CD4-positive, alpha-beta T cell treated with Interleukin-1 beta for 1 hour (primary cell): ENCODE measurements around the gene MFN2.

ENCODE experiments used
- DNase-seq, 2 donors: peaks; one replicate each; pipeline ENCODE4 v3.0.0-alpha.2; 2020 to 2022

MFN2 gene

GRCh38 chr1:11960715-11961114, 19.5 kb upstream of the MFN2 start:
- peak in 1 of 2 donors; percentile 62 for DNase-seq

DNA sequence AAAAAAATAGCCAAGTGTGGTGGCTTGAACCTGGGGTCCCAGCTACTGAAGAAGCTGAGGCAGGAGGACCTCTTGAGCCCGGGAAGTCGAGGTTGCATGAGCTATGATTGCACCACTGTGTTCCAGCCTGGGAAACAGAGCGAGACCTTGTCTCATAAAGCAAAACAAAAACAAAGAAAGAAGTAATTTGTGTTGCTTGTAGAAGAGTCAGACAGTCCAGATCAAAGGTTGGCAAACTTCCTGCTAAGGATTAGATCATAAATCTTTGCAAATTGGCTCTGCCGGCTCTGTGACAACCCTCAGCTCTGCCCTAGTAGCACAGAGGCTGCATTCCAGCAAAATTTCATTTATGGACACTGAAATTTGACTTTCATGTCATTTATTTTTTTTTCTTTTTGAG, 19.0 kb upstream of the MFN2 start:
- DNase-seq = no peak

GRCh38 chr1:11963622-11964021, 16.6 kb upstream of the MFN2 start:
- DNase-seq = no peak

DNA sequence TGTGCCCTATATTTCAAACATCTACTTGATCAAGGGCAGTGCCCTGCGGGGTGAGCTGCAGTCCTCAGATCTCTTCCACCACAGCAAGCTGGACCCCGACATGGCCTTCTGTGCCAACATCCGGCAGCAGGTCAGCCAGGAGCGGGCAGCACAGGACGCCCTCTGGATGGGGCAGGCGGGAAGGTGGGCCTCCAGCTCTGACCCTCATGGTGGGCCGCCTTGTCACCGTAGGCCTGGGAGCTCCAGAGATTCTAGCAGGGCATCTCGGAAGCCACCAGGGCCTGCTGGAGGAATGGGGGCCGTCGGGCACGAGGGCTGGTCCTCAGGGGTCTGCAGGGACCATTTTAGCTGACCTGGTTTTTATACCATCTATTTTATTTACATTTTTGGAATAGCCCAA, 15.6 kb upstream of the MFN2 start:
- DNase-seq = no peak

DNA sequence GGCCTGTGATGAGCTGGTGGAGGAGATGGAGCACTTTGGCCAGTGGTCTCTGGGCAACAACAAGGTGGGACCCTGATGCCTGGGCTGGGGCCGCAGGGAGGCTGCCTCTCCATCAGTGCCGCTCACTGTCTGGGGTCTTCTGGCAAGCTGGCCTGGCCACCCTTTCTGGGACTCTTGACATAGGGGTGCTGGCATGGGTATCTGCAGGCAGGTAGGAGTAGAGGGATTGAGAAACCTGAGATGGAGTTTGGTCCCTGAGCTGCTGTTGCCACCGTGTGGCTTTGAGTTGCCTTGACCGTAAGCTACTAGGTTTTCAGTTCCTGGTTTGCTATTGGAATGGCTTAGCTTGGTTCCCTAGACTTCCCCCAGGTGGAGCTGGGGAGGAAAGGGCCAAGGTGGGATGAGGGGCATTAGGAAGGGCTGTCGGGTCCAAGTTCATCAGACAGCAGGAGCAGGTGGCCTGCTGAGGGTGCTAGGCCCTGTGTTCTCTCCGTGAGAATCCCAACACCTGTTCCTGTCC, 13.2 kb upstream of the MFN2 start:
- DNase-seq = peak; percentile 19 to 21

DNA sequence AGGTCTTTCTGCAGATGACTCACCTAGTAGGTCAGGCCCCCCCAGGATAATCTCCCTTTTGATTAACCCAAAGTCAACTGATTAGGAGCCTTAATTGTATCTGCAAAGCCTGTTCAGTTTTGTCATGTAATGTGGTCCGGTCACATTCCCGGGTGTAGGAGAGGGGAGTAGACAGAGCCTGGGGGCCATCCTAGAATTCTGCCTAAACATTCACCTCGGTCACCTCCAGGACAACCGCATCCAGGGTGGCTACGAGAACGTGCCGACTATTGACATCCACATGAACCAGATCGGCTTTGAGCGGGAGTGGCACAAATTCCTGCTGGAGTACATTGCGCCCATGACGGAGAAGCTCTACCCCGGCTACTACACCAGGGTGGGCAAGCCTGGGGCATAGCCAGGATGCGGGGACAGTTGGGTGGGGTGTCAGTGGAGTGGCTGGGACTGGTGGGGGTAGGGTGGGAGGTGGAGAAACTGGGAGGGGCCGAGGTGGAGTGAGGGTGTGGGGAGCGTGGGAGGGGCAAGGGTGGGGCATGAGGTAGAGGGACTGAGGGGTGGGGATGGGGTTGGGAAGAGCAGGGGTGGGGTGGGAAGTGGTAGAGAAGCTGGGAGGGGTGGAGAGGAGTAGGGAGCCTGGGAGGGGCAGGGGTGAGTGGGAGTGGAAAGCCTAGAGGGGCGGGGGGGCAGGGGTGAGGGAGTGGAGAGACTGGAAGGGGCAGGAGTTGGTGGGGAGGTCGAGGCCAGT, 9.6 kb upstream of the MFN2 start:
- no peak for DNase-seq

- DNase-seq = no peak
Observed at GRCh38 chr1:11977625-11978024, 2.6 kb upstream of the MFN2 start.

- DNase-seq = no peak
Observed at GRCh38 chr1:11978301-11978700, 1.9 kb upstream of the MFN2 start.

DNA sequence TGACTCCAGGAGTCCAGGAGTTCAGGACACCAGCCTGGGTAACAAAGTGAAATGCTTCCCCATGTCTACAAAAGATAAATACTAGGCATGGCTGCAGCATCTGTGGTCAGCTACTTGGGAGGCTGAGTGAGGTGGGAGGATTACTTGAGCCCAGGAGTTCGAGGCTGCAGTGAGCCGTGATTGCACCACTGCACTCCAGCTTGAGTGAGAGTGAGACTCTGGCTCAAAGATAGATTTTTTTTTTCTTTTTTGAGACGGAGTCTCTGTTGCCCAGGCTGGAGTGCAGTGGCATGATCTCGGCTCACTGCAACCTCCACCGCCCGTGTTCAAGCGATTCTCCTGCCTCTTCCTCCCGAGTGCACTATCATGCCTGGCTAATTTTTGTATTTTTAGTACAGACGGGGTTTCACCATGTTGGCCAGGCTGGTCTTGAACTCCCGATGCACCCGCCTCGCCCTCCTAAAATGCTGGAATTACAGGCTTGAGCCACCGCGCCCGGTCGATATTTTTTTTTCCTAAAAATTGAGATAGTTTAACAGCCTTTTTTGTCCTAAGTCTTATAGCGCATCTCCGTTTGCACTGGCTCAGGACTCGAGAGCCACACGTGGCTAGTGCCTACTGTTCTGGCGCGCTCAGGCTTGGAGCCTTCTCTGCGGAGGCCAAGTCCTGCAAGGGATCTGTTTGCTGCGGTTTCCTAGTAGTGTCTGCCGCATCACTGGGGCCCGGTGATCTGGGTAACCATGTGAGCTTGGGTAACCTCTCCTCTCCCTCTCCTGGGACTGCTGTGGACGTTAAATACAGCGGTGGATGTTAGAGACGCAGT, 1.0 kb upstream of the MFN2 start:
- DNase-seq = peak in 1 of 2 donors; percentile 6

DNA sequence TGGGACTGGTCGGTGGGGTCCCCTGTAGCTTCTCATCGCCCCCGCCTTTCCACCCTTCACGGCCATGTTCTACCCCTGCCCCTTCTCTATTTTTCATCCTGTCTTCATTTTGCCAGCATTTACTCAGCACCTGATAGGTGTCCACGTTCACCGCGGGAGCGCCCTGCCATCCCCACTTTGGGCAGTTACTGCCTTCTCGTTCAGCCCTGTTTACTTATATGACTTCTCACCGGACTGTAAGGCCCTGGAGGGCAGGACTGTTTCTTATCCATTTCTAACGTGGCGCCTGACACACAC, 380 bp downstream of the MFN2 start:
- DNase-seq = no peak

DNA sequence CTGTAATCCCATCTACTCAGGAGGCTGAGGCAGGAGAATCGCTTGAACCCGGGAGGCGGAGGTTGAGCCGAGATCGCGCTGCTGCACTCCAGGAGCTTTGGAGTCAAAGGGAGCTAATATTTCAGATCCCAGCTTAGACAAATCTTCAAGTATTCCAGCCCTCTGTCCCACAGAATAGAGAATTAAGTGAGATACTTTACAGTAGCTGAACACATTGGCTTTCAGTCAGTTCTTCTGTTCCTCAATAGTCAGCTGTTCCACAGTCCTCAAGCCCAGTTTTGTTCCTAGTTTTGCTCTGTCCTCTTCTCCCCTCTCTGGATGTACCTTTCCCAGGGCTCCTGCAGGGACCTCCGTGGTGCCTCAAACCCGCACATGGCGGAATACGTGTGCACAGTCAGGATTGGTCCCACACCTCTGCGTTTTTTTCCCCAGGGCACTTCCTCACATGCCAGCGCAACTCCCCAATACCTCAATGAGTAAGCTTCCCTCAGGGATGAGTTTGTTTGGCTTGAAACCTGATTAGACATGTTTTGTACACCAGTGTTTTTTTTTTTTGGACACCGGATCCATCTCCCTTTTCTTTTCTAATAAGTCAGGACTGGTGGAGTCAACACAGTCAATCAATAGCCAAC, 1.2 kb downstream of the MFN2 start:
- DNase-seq = no peak

DNA sequence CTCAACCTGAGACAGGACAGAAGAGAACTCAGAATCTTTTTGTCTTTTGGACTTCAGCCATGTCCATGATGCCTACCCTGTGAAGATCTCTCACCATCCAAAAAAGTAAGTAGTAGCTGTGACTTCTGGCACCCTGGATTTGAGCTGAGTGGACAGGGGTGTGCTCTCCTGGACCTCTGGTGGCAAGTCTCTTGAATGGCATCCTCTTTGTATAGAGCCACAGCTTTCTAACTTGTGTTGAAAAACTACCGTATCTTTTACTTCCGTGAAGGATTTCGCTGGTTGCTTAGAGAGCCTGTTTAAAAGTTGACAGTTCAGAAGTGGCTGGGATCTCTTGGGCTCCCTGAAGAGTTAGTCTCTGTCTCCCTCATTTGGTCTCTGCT, 1.8 kb downstream of the MFN2 start:
- DNase-seq = peak in 1 of 2 donors; percentile 14

DNA sequence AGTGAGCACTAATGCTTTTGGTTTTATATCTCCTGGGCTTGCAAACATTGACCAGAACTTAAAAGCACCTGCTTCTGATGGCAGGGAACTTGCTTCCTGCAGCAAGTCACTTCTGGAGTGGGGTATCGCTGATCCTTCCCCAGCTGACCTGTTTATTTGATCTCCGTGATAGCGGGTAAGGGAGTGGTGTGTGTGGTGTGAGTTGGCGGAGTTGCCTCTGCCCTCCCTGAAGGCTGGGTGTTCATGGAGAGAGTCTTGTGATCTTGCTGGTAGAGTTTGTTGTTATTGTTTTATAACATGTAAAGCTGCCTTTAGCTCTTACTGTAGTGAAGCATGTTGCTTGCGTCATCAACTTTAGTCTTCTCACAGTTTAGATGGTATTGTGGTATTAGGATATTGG, 3.9 kb downstream of the MFN2 start:
- no peak for DNase-seq

DNA sequence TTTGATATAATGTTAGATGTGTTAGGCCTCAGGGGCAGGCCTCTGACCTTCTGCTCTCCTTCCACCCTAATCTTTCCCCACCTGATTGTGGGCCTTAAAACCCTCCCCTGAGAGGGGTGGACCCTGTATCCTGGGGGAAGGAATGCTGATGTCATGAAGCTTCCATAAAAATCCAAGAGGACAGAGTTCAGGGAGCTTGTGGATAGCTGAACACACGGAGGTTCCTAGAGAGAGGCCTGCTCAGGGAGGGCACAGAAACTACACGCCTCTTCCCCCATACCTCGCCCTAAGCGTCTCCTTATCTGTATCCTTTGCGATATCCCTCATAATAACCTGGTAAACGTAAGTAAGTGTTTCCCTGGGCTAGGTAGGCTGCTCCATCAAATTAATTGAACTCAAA, 4.3 kb downstream of the MFN2 start:
- DNase-seq = no peak

DNA sequence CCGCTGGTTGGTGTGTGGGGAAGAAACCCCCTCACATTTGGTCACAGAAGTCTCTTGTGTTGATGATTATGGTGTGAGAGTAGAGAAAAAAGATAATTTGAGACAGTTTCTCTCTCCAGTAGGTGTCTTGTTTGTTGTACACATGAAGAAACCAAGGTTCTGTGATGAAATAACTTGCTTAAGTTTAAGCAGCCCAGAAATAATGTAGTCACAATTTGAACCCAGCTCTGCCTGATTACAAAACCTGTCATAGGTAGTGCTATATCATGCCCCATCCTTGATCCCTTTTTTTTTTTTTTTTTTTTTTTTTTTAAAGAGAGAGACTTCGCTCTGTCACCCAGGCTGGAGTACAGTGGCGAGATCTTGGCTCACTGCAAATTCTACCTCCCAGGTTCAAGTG, 4.9 kb downstream of the MFN2 start:
- no peak for DNase-seq

DNA sequence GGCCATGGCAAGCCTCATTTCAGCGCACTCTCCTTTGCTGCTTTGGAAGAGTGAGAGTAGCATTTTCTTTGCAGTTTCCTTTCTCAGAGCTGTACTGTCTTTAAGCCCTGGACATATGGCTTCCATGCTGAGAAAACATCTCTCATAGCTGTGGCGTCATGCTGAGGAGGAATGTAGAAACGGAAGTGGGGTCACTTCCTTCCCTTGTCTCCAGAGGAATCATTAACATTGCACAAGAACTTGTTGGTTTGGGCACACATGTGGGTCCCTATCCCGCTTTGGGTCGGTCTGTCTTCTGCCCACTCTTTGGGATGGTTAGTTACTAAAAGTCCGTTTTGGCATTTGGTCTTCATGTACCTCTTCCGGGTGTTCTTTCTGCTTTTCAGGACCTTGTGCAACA, 5.6 kb downstream of the MFN2 start:
- no peak for DNase-seq

DNA sequence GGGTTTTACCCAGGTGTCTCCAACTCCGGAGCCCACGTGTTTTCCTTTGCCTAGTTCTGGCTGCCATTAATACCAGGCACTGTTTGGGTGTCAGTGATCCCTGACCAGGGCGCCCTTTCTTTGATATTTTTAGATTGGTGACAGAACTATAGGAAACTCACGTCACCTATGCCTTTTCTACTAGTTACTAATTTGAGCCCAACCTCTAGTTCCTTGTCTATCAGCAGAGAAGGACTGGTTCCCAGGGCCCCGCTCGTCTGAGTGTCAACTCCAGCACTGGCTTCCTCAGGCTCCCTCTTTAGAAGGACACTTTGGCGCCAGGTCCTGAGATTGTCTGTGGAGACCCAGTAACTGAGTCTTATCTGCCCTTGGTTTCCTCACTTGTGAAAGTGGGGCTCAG, 9.4 kb downstream of the MFN2 start:
- DNase-seq = no peak

- DNase-seq = no peak
Observed at GRCh38 chr1:11990303-11991032, 10.2 kb downstream of the MFN2 start.

DNA sequence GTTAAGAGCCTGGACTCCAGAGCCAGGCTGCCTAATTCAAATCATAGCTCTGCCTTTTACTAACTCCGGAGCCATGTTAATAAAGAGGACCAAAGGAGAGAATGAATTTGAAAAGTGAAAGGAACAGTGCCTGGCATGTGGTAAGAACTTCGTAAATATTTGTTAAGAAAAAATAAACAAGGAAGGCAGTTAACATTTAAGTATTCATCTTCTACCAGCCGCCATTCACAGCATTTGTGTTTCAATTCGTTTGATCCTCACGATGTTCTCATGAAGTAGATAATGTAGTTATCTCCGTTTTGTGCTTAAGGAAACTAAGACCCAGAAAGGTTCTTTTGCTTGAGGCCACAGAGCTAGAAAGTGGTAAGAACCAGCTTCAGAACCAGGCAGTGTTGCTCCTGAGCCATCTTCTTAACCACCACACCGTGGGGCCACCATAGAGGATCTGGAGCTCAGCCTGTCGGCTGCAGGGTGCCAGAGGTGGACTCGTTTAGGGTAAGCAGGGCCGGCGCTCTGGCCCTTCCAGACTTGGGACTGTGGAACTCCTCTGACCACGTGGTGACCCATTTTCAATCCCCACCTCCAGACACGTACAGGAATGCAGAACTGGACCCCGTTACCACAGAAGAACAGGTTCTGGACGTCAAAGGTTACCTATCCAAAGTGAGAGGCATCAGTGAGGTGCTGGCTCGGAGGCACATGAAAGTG, 11.9 kb downstream of the MFN2 start:
- no peak for DNase-seq

- DNase-seq = no peak
Observed at GRCh38 chr1:11997081-11997850, 17.0 kb downstream of the MFN2 start.

DNA sequence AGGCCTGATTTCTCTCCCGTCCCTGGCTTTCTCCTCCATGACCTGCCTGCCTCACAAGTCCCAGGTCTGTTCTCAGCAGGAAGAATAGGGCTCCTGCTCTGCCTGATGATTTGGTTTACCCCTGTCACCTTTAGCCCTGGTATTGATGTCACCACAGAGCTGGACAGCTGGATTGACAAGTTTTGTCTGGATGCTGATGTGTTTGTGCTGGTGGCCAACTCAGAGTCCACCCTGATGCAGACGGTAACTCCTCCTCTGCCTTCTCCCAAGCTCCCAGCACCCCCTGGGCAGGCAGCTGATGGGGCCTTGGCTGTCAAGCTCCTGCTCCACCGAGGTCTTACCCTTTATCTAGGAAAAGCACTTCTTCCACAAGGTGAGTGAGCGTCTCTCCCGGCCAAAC, 18.4 kb downstream of the MFN2 start:
- DNase-seq = no peak

DNA sequence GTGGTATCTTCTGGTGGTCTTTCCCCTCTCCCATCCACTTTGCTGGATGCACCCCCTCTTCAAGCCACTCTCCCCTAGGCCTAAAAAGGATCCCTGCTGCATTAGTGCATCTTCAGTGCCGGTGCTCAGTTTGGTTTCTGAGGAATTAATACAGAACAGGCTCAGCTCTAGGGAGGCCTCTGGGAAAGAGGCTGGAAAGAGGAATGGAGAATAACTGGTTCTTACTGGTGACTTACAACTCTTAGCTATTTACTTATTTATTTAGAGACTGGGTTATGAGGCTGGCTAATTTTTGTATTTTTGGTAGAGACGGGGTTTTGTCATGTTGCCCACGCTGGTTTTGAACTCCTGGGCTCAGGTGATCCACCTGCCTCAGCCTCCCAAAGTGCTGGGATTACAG, 19.0 kb downstream of the MFN2 start:
- DNase-seq = no peak
